SU-DHL-6 (cell line): ENCODE data around the gene DAPK1.

Source experiments
- H2AFZ ChIP-seq: fragments of 200-600 bp; sonication (generic); 2 replicates; pipeline ENCODE4 v1.6.1; 2014; ENCODE audit warnings: low read depth, mild to moderate bottlenecking, moderate library complexity, mixed read lengths, antibody characterized with exemption, low read length; ENCODE audit not compliant: severe bottlenecking
- H3F3A ChIP-seq: fragments of 200-600 bp; shearing (Covaris generic); 2 replicates; pipeline ENCODE4 v1.6.0; 2016; ENCODE audit warnings: antibody characterized with exemption, mild to moderate bottlenecking; ENCODE audit not compliant: insufficient read depth
- H3K27ac ChIP-seq: fragments of 200-600 bp; sonication (generic); 2 replicates; pipeline ENCODE4 v1.5.1; 2016; ENCODE audit warnings: low read depth, mild to moderate bottlenecking, low read length, moderate library complexity, mixed read lengths
- H3K27me3 ChIP-seq: fragments of 200-600 bp; sonication (generic), shearing (Covaris generic); 2 replicates; pipeline ENCODE4 v1.6.0; 2014; ENCODE audit warnings: mild to moderate bottlenecking, low read length
- H3K36me3 ChIP-seq: fragments of 200-600 bp; sonication (generic); 2 replicates; pipeline ENCODE4 v1.6.1; 2014; ENCODE audit warnings: mild to moderate bottlenecking, low read length, mixed read lengths
- H3K4me2 ChIP-seq: fragments of 300-600, 200-600 bp; shearing (Covaris generic), sonication (generic); 2 replicates; pipeline ENCODE4 v1.6.0; 2014; ENCODE audit warnings: low read length, low read depth, mild to moderate bottlenecking; ENCODE audit not compliant: poor library complexity, severe bottlenecking
- H3K4me3 ChIP-seq: fragments of 200-600 bp; sonication (generic); 2 replicates; pipeline ENCODE4 v1.5.1; 2014; ENCODE audit warnings: antibody characterized with exemption, low read length, mild to moderate bottlenecking, mixed read lengths; ENCODE audit not compliant: insufficient read depth, poor library complexity, severe bottlenecking
- H3K79me2 ChIP-seq: fragments of 200-600 bp; sonication (generic); 2 replicates; pipeline ENCODE4 v1.6.1; 2014; ENCODE audit warnings: mild to moderate bottlenecking, low read length, moderate library complexity; ENCODE audit not compliant: insufficient read depth
- H3K9ac ChIP-seq: fragments of 200-600 bp; sonication (generic); 2 replicates; pipeline ENCODE4 v1.7.0; 2014; ENCODE audit warnings: mild to moderate bottlenecking, low read length
- H3K9me2 ChIP-seq: fragments of 200-600 bp; sonication (generic); replicated peaks from 2 replicates; pipeline ENCODE4 v1.6.1; 2014; ENCODE audit warnings: low read length; ENCODE audit not compliant: insufficient read depth
- H3K9me3 ChIP-seq: fragments of 200-600 bp; sonication (generic); 2 replicates; pipeline ENCODE4 v1.6.1; 2014; ENCODE audit warnings: low read length, mixed read lengths; ENCODE audit not compliant: insufficient read depth
- H4K20me1 ChIP-seq: fragments of 200-600 bp; sonication (generic); 2 replicates; pipeline ENCODE4 v1.6.1; 2014; ENCODE audit warnings: low read depth, mild to moderate bottlenecking, antibody characterized with exemption, low read length, moderate library complexity, mixed read lengths
- EZH2phosphoT487 ChIP-seq: fragments of 200-600 bp; sonication (generic), shearing (Covaris generic); conservative IDR thresholded peaks from 2 replicates; pipeline ENCODE4 v1.6.1; 2018; ENCODE audit warnings: mild to moderate bottlenecking, antibody characterized with exemption, low read length, moderate library complexity, mixed read lengths
- TF ChIP-seq, protein P1 (sequence below): fragments of 200-600 bp; sonication (generic); IDR thresholded peaks from one replicate; pipeline ENCODE4 v1.5.1; 2017; ENCODE audit warnings: antibody characterized with exemption, mild to moderate bottlenecking, low read length, moderate library complexity; ENCODE audit not compliant: insufficient read depth, poor library complexity, severe bottlenecking

The DAPK1 gene

DNA sequence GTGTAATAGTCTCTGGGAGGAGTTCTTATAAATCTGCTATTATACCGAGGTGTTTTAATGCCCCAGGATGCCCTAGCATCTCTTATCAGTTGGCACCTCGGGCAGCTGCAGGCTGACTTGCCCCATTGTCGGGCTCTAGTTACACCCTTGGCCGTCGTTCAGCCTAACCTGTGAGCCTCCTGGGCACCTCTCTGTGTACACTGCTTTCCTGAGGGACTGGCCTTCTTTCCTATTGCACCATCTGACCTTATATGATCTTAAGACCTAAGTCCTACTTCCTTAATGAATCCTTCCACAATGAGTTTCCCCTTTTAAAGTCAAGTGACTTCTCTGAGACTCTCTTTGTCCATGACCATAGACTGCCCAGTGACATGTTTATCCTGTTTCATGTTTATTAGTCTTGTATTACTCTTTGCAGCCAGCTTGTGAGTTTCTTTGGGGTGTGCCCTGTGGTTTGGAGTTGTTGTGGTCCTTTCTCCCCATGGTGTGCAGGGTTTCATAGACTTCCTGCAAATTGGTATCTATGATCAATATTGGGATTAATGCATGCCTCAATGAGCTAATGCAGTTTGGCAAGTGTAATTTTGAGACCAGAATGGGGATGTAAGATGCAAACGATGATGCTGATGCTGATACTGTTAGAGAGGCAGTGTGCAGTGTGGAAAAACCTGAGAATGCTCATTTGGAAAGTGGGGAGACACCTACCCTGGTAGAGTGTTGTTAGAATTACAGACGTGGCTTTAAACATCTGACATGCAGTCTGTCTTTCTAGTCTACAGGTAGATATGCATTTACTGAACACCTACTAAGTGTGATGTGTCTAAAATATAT lies 4.9 kb downstream of the DAPK1 start:
- Histone ChIP-seq H2AFZ (no peak overlapping the region), H3K9ac (no peak overlapping the region), H4K20me1 (no peaks in the 10 kb centered on the region), H3K27ac (no peak overlapping the region), H3K9me3 (no peaks in the 10 kb centered on the region), H3K9me2 (no peaks in the 10 kb centered on the region), H3K36me3 (no peaks in the 10 kb centered on the region), H3K79me2 (no peaks in the 10 kb centered on the region), H3K4me2 (no peak overlapping the region), H3K4me3 (no peak overlapping the region), H3K27me3 (no peaks in the 10 kb centered on the region), H3F3A (no peaks in the 10 kb centered on the region)
- TF ChIP-seq, protein P1, sequence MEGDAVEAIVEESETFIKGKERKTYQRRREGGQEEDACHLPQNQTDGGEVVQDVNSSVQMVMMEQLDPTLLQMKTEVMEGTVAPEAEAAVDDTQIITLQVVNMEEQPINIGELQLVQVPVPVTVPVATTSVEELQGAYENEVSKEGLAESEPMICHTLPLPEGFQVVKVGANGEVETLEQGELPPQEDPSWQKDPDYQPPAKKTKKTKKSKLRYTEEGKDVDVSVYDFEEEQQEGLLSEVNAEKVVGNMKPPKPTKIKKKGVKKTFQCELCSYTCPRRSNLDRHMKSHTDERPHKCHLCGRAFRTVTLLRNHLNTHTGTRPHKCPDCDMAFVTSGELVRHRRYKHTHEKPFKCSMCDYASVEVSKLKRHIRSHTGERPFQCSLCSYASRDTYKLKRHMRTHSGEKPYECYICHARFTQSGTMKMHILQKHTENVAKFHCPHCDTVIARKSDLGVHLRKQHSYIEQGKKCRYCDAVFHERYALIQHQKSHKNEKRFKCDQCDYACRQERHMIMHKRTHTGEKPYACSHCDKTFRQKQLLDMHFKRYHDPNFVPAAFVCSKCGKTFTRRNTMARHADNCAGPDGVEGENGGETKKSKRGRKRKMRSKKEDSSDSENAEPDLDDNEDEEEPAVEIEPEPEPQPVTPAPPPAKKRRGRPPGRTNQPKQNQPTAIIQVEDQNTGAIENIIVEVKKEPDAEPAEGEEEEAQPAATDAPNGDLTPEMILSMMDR, result no peak
- TF ChIP-seq EZH2phosphoT487, result no peak

DNA sequence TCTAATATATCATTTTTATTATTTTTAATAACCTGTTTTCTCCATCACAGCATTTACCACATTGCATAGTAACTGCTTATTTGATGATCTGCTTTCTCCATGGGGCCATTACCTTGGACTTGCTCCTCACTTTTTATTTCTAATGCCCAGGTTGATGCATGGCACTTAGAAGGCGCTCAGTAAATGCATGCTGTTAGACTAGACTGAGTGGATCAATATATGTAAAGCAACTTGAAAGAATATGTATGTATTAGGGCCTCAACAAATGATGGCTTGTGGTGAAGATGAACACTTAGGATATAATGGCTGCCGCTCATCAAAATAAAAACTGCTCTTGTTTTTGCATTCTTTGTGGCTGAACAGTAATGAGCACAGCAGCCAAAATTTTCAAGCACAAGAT lies 5.8 kb downstream of the DAPK1 start:
- Histone ChIP-seq H2AFZ (no peak overlapping the region), H3K27ac (no peak overlapping the region), H3F3A (no peaks in the 10 kb centered on the region), H3K27me3 (no peaks in the 10 kb centered on the region), H3K4me2 (no peak overlapping the region), H3K9ac (no peak overlapping the region), H4K20me1 (no peaks in the 10 kb centered on the region), H3K79me2 (no peaks in the 10 kb centered on the region), H3K36me3 (no peaks in the 10 kb centered on the region), H3K4me3 (no peak overlapping the region), H3K9me3 (no peaks in the 10 kb centered on the region), H3K9me2 (no peaks in the 10 kb centered on the region)
- TF ChIP-seq, protein P1, result no peak
- TF ChIP-seq EZH2phosphoT487, result no peak

DNA sequence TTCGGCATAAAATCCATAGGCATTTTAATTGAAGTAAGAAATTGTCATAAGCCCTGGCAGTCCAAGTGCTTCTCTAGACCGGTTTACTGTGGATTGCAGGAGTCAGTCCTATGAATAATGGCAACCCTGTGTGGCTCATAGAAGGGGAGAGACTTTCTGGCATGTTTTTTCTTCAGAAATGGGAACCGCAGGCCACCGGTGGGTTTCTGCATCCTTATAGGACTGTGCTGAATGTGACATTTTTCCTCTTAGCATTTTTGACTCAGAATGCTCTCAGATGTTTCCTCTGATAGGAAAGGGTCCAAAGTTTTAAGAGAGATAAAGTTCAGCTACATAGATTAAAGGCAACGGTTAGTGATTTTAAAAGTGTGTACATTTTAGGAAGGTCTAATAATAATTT lies 6.3 kb downstream of the DAPK1 start:
- Histone ChIP-seq H4K20me1 (no peaks in the 10 kb centered on the region), H3K27ac (no peak overlapping the region), H3K4me3 (no peak overlapping the region), H3K79me2 (no peaks in the 10 kb centered on the region), H3K4me2 (no peak overlapping the region), H3K36me3 (no peaks in the 10 kb centered on the region), H3K9me2 (no peaks in the 10 kb centered on the region), H3K27me3 (no peaks in the 10 kb centered on the region), H3K9ac (no peak overlapping the region), H3K9me3 (no peaks in the 10 kb centered on the region), H2AFZ (no peak overlapping the region), H3F3A (no peaks in the 10 kb centered on the region)
- TF ChIP-seq, protein P1, result no peak
- TF ChIP-seq EZH2phosphoT487, result no peak
